Choroid plexus epithelial cell (primary cell): ENCODE results near the gene ID2.

Source experiments
- DNase-seq: peaks from one replicate; pipeline ENCODE4 v3.0.0-alpha.2; 2010; ENCODE audit warnings: low read depth
- H3K4me3 ChIP-seq: 2 replicates; pipeline ENCODE4 v1.5.1; 2011; ENCODE audit warnings: low read depth, mild to moderate bottlenecking, control low read depth, low read length, moderate library complexity
- TF ChIP-seq, protein P1 (sequence below): conservative IDR thresholded peaks from 2 replicates; pipeline ENCODE4 v1.5.1; 2011; ENCODE audit warnings: low read depth, mild to moderate bottlenecking, control low read depth, inconsistent platforms, low read length, moderate library complexity

Gene ID2

DNA sequence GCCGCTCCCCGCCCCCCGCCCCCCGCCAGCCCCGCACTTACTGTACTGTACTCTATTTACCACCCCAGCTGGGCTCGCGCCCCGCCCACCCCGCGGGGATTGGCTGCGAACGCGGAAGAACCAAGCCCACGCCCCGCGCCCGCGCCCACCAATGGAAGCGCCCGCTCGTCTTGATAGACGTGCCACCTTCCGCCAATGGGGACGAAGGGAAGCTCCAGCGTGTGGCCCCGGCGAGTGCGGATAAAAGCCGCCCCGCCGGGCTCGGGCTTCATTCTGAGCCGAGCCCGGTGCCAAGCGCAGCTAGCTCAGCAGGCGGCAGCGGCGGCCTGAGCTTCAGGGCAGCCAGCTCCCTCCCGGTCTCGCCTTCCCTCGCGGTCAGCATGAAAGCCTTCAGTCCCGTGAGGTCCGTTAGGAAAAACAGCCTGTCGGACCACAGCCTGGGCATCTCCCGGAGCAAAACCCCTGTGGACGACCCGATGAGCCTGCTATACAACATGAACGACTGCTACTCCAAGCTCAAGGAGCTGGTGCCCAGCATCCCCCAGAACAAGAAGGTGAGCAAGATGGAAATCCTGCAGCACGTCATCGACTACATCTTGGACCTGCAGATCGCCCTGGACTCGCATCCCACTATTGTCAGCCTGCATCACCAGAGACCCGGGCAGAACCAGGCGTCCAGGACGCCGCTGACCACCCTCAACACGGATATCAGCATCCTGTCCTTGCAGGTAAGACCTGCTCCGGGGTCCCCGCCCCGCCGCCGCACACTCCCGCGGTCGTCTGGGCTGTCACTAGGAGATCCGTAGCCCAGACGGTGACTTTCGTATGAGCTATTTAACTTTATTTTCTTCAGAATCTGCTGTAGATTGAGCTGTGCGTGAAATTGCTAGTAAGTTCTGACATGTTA, at the start of gene ID2:
TSS of gene ID2 (plus strand) at position 271 of the 907 bp plus-strand sequence. CDS start at position 381, 110 bp downstream.
- peak within 1 kb of the TSS; percentile 65 for H3K4me3 ChIP-seq
- peak; percentile 99 for DNase-seq
- TF ChIP-seq, protein P1, sequence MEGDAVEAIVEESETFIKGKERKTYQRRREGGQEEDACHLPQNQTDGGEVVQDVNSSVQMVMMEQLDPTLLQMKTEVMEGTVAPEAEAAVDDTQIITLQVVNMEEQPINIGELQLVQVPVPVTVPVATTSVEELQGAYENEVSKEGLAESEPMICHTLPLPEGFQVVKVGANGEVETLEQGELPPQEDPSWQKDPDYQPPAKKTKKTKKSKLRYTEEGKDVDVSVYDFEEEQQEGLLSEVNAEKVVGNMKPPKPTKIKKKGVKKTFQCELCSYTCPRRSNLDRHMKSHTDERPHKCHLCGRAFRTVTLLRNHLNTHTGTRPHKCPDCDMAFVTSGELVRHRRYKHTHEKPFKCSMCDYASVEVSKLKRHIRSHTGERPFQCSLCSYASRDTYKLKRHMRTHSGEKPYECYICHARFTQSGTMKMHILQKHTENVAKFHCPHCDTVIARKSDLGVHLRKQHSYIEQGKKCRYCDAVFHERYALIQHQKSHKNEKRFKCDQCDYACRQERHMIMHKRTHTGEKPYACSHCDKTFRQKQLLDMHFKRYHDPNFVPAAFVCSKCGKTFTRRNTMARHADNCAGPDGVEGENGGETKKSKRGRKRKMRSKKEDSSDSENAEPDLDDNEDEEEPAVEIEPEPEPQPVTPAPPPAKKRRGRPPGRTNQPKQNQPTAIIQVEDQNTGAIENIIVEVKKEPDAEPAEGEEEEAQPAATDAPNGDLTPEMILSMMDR = no peak

- no peak overlapping the region for H3K4me3 ChIP-seq
- TF ChIP-seq, protein P1 = no peak
- no peak for DNase-seq
Measured at GRCh38 chr2:8632755-8633154, 49.1 kb upstream of the ID2 start.

- TF ChIP-seq, protein P1 = no peak
- H3K4me3 ChIP-seq = no peak overlapping the region
- DNase-seq = no peak
Measured at GRCh38 chr2:8633186-8633734, 48.6 kb upstream of the ID2 start.

GRCh38 chr2:8633735-8634313, 48.0 kb upstream of the ID2 start:
- H3K4me3 ChIP-seq = peak overlapping the region; percentile 17
- TF ChIP-seq, protein P1 = no peak
- DNase-seq = peak; percentile 87

GRCh38 chr2:8634466-8635172, 47.2 kb upstream of the ID2 start:
- no peak overlapping the region for H3K4me3 ChIP-seq
- TF ChIP-seq, protein P1 = no peak
- DNase-seq = no peak

- TF ChIP-seq, protein P1 = no peak
- peak; percentile 13 for DNase-seq
- H3K4me3 ChIP-seq = no peak overlapping the region
Measured at GRCh38 chr2:8636041-8636491, 45.8 kb upstream of the ID2 start.
